NCI-H187 (cell line): ENCODE data around the gene GMDS.

Source experiments
- DNase-seq, 2 experiments: peaks; one replicate each; lab custom pipeline; 2025; lab: John Stamatoyannopoulos, UW

Gene GMDS

GRCh38 chr6:1612974-1613306, 632.5 kb downstream of the GMDS start:
- DNase-seq: no peak

GRCh38 chr6:1612299-1612973, 633.0 kb downstream of the GMDS start:
- DNase-seq: no peak

GRCh38 chr6:1611572-1612298, 633.7 kb downstream of the GMDS start:
- no peak for DNase-seq

- no peak for DNase-seq
Observed at GRCh38 chr6:1611322-1611571, 634.2 kb downstream of the GMDS start.

- no peak for DNase-seq
Observed at GRCh38 chr6:1610497-1611321, 634.7 kb downstream of the GMDS start.

- DNase-seq: no peak
Observed at GRCh38 chr6:1609648-1610496, 635.5 kb downstream of the GMDS start, which contains the start of gene FOXC1. Gene FOXC1 (plus strand): TSS chr6:1609915. CDS start chr6:1610446, 531 bp downstream.

GRCh38 chr6:1609041-1609647, 636.3 kb downstream of the GMDS start:
- DNase-seq: no peak

- DNase-seq: no peak
Observed at GRCh38 chr6:1608222-1609040, 637.0 kb downstream of the GMDS start.

GRCh38 chr6:1607516-1608221, 637.7 kb downstream of the GMDS start:
- no peak for DNase-seq

- no peak for DNase-seq
Observed at GRCh38 chr6:1606780-1607515, 638.5 kb downstream of the GMDS start.

- no peak for DNase-seq
Observed at GRCh38 chr6:1605893-1606779, 639.3 kb downstream of the GMDS start.

- DNase-seq: no peak
Observed at GRCh38 chr6:1605004-1605892, 640.2 kb downstream of the GMDS start.

GRCh38 chr6:1604158-1605003, 641.0 kb downstream of the GMDS start:
- DNase-seq: peak; percentile 16 to 21

GRCh38 chr6:1603708-1604107, 641.7 kb downstream of the GMDS start:
- no peak for DNase-seq

- no peak for DNase-seq
Observed at GRCh38 chr6:1602049-1602713, 643.2 kb downstream of the GMDS start.
